Right forelimb (tissue), 1 donor: ENCODE data around the gene KLHL29.
"Not testable (repeated sequence)": the region's sequence is repeated elsewhere in the genome, so short reads cannot be mapped to it uniquely, and the experiment has no call there.

Experiments used
- DNase-seq: peaks from one replicate; pipeline ENCODE4 v3.0.0-alpha.2; 2018

Gene KLHL29

GRCh38 chr2:23373666-23374065, 11.3 kb upstream of the KLHL29 start:
- DNase-seq, result no peak

DNA sequence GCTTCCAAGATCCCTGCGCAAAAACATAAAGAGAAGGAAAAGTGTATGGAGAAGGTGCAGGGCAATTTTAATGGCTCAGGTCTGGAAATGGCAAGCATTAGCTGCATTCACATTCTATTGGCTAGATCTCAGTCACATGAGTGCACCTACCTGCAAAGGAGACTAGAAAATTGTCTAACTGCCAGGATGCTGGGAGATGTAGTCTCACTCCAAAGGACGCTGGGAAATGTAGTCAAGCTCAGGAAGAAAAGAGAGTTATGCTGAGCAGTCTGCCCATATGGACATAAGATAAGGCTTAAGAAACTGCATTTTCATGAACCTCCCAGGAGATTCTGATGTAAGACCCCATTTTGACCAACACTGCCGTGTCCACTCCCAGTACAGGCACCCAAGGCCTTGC, 9.5 kb upstream of the KLHL29 start:
- no peak for DNase-seq

DNA sequence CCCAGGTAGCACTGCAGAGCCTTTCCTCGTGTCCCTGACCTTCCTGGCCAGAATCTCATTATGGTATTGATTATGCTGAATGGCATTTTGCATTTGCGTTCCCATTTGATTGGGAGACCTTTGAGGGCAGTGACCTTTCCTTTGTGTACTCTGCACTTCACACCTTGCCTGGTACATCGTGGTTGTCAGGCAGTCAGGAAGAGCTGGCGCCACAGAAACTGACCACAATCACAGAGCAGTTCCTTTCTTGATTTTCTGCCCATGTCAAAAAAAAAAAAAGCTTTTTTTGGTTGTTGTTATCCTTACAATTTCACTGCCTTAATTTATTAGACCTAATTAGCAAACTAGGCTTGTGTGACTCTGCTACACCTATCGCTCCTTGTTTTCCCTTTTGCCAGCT, 8.9 kb upstream of the KLHL29 start:
- no peak for DNase-seq

GRCh38 chr2:23376972-23377371, 8.0 kb upstream of the KLHL29 start:
- DNase-seq, result no peak

GRCh38 chr2:23377771-23378170, 7.2 kb upstream of the KLHL29 start:
- DNase-seq, result no peak

GRCh38 chr2:23378496-23378895, 6.5 kb upstream of the KLHL29 start:
- no peak for DNase-seq

GRCh38 chr2:23379220-23379695, 5.7 kb upstream of the KLHL29 start:
- DNase-seq, result no peak

GRCh38 chr2:23380562-23381065, 4.4 kb upstream of the KLHL29 start:
- DNase-seq, result no peak

GRCh38 chr2:23381084-23381483, 3.9 kb upstream of the KLHL29 start:
- no peak for DNase-seq

GRCh38 chr2:23381485-23381884, 3.5 kb upstream of the KLHL29 start:
- DNase-seq, result no peak

- DNase-seq, result no peak
Measured at GRCh38 chr2:23383100-23383499, 1.9 kb upstream of the KLHL29 start.

DNA sequence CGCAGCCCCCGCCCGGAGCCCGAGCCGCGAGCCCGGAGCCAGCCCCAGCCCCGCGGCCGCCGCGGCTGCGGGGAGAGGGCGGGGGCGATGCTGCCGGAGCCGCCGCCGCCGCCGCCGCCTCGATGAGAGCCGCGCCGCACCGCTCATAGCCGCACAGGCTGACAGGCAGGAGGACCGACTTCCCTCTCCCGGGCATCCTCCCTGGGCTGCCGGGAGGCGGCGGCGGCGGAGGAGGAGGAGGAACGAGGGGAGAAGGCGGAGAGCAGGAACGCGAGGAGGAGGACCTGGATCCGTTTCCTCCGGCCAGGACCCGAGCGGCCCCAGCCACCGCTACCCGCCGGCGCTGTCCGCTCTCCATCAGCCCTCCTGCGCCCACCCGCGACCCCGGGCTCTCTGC, 370 bp downstream of the KLHL29 start:
- peak; percentile 69 for DNase-seq

GRCh38 chr2:23385748-23386338, 864 bp downstream of the KLHL29 start:
- DNase-seq, result no peak

GRCh38 chr2:23386339-23387220, 1.6 kb downstream of the KLHL29 start:
- peak; percentile 73 for DNase-seq

DNA sequence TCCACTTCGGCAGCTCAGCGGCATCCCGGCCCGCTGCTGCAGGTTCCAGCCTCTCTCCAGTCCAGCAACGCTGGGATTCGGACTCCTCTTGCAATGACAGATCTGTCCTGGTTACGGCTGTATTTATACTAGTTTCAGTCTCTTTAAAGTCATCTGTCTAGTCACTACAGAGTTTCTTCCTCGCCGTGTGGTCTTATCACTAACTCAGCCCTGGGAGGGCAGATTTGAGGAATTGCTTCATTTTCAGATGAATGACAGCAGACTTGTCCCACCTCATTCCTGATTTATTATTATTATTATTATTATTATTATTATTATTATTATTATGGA, 2.2 kb downstream of the KLHL29 start:
- no peak for DNase-seq

- no peak for DNase-seq
Measured at GRCh38 chr2:23387845-23388244, 2.9 kb downstream of the KLHL29 start.

DNA sequence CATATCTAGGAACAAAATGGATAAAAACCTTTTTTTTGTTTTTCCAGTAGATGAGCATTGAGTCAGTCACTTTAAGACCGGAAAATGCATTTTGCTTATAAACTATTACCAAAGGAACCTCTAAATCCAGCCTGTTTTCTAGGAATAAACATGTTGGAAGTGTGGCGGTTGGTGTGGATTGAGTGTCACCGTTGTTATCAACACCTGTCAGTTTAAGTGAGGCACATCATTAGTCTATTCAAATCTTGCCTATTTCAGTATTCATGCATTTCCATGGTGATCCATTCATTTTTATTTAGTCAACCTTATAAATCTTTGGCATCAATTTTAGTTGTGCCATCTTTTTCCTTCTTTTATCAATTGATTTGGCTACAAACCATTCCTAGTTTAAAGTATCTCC, 3.3 kb downstream of the KLHL29 start:
- no peak for DNase-seq

DNA sequence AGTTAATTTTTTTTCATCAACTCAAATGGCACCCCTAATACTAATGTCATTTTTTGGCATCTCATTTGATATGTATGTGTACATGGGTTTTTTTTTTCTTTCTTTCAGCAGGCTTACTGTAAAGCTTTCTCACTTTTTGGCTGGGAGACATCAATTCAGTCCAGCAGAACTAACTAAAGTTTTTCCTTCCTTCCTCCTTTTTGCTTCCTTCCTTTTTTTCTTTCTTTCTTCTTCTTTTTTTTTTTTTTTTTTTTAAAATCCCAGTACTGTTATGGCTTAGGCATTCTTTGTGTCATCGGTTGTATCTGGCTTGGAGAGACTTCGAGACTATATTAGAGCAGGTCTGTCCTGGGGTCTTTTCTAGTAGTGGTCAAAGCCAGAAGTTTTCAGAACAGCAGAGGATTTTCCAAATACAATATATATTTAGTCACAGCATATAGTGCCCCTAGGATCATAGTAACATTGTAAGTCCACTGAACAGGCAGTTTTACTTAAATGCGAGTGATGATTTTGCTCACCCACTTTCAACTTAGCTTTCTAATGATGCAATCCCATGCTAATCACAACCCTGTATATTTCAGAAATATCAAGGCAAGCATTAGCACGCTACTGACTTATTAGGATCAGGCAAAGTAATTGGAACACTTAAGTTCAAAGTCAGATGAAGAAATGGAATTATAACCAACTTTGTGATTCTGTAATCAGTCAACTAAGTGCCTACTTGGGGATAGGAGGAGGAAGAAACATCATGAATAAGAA, 4.0 kb downstream of the KLHL29 start:
- DNase-seq, result no peak

DNA sequence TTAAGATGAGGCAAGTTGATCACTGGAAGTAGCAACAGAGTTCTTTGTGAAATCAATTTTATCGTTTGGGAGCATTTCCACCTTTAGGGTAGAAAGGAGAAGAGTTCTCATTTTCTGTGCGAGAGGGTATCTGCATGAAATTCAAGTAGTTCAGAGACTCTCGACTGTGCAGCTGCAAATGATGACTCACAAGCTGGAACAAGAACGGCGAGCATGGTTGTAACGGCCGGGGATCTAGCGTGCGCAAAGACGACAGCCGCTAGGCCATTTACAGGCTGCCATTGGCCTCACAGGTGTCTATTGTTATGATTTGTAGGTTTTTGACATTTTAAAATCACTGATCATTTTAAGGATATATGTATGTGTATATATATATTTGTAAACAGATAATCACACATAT, 5.2 kb downstream of the KLHL29 start:
- no peak for DNase-seq

GRCh38 chr2:23391237-23391736, 6.3 kb downstream of the KLHL29 start:
- not testable (repeated sequence) for DNase-seq

DNA sequence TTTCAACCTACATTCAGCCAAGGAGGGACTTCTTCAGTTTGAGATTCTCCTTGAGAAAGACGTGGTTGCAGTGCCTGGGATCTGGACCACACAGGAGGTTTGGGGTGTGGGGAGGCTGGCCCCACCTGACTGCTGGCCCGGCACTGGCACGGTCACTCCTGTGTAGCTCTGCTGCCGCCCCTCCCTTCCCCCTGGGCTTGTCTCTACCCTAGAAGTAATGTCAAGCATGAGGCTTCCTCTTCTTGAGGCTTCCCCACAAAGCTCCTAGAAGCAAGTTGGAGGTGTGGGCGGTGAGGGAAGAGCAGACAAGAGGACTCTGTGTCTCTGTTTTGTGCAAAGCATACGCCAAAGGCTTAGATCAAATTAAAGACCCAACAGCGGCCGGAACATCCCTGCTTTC, 8.7 kb downstream of the KLHL29 start:
- no peak for DNase-seq

DNA sequence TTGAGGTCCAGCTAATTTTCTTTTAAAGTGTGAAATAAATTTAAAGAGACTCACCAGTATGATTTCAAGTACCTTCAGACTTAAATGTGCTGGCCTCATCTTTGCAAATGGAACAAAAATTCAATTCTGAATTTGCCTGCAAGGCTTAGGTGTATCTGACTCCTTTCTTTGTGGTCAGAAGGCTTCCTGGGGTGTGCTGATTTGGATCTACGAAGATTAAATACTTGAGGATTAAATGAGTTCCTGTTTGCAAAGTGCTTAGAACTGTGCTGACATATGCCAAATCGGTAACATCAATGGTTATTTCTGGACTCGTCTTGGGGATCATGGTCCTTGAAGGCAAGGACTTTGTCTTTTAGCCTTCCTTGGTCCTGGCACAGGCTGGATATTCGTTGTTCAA, 9.7 kb downstream of the KLHL29 start:
- no peak for DNase-seq

- no peak for DNase-seq
Measured at GRCh38 chr2:23397478-23397877, 12.5 kb downstream of the KLHL29 start.
